Measurements from ENCODE around the gene OSBPL9. TPM values are rescaled to one million over a fixed set of nuclear protein-coding genes. Genes with fewer than 3 reads are reported as not detected.

Gene OSBPL9
- total and polyA plus RNA-seq, 4 donors, result 42.8 to 121 (median 78.8) TPM

DNA sequence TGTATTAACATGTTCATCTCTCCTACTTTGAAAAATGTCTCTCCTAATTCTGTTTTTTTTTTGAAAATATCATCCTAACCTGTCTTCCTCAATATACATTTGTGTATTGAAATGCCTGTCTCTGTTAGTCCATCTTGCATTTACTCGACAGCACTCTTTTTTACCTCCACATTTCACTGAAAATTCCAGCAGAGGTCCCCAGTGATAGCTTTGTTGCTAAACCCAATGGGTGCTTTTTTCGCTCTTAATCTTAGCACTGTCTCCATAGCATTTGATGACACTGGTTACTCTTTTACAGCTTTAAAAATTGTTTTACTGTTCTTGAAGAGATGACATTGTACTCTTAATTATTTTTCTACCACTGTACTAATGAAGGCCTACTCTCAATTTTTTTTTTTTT is 10.8 kb downstream of the OSBPL9 start:
- H3K27ac ChIP-seq (ENCODE audit: low read depth in 1 of 2, low read length in 2 of 2), result no peak overlapping the region
- DNase-seq, result no peak
- no peaks in the 10 kb centered on the region for H3K36me3 ChIP-seq (ENCODE audit: control insufficient read depth in 1 of 2, insufficient read depth in 2 of 2, low read length in 1 of 2)
- H3K4me3 ChIP-seq (ENCODE audit: low read length in 2 of 2), result no peak overlapping the region
- no peaks in the 10 kb centered on the region for H3K27me3 ChIP-seq (ENCODE audit: control insufficient read depth in 1 of 2, insufficient read depth in 2 of 2, low read length in 1 of 2)
- WGBS, 2 donors, result 67 to 79% methylated on average over 2 of the region's 2 CpGs
- H3K4me1 ChIP-seq (ENCODE audit: control insufficient read depth in 1 of 2, insufficient read depth in 2 of 2, low read length in 2 of 2), result peaks cover 3 to 5% of the 10 kb centered on the region in 2 donors
- intact Hi-C loops (cut with DNase I), result loop anchor here in 1 of 2 donors (10.0 kb wide), 3 partner anchors 57 to 137 kb away; no protein-coding TSS in a partner anchor
- no peak for ATAC-seq (ENCODE audit: low FRiP score)
- no peaks in the 10 kb centered on the region for H3K9me3 ChIP-seq (ENCODE audit: control insufficient read depth, low read length)

- no peak for ATAC-seq (ENCODE audit: low FRiP score)
- no peak overlapping the region for H3K27ac ChIP-seq (ENCODE audit: low read depth in 1 of 2, low read length in 2 of 2)
These were observed 12.1 kb downstream of the OSBPL9 start for GRCh38 chr1:51628715-51629590.

GRCh38 chr1:51629918-51630317 is 13.0 kb downstream of the OSBPL9 start:
- Histone ChIP-seq H3K36me3 (ENCODE audit: control insufficient read depth in 1 of 2, insufficient read depth in 2 of 2, low read length in 1 of 2) (no peaks in the 10 kb centered on the region), H3K4me1 (ENCODE audit: control insufficient read depth in 1 of 2, insufficient read depth in 2 of 2, low read length in 2 of 2) (peaks cover 0 to 7% of the 10 kb centered on the region in 2 donors), H3K9me3 (ENCODE audit: control insufficient read depth, low read length) (no peaks in the 10 kb centered on the region), H3K27ac (ENCODE audit: low read depth in 1 of 2, low read length in 2 of 2) (no peak overlapping the region), H3K4me3 (ENCODE audit: low read length in 2 of 2) (no peak overlapping the region), H3K27me3 (ENCODE audit: control insufficient read depth in 1 of 2, insufficient read depth in 2 of 2, low read length in 1 of 2) (no peaks in the 10 kb centered on the region)
- 93 to 94% methylated on average over 4 of the region's 4 CpGs for WGBS, 2 donors
- DNase-seq, result no peak
- no peak for ATAC-seq (ENCODE audit: low FRiP score)
- intact Hi-C loops (cut with DNase I), result loop anchor here (5.0 to 10.0 kb wide), 4 partner anchors 55 to 135 kb away; no protein-coding TSS in a partner anchor

More at GRCh38 chr1:51628715-51629590, 12.1 kb downstream of the OSBPL9 start:
- H3K27me3 ChIP-seq (ENCODE audit: control insufficient read depth in 1 of 2, insufficient read depth in 2 of 2, low read length in 1 of 2), result no peaks in the 10 kb centered on the region
- H3K4me3 ChIP-seq (ENCODE audit: low read length in 2 of 2), result no peak overlapping the region
- no peak for DNase-seq
- peaks cover 0 to 7% of the 10 kb centered on the region in 2 donors for H3K4me1 ChIP-seq (ENCODE audit: control insufficient read depth in 1 of 2, insufficient read depth in 2 of 2, low read length in 2 of 2)
- 70 to 74% methylated on average over 8 of the region's 8 CpGs for WGBS, 2 donors
- intact Hi-C loops (cut with DNase I), result loop anchor here in 1 of 2 donors (10.0 kb wide), 3 partner anchors 56 to 136 kb away; no protein-coding TSS in a partner anchor
- no peaks in the 10 kb centered on the region for H3K9me3 ChIP-seq (ENCODE audit: control insufficient read depth, low read length)
- H3K36me3 ChIP-seq (ENCODE audit: control insufficient read depth in 1 of 2, insufficient read depth in 2 of 2, low read length in 1 of 2), result no peaks in the 10 kb centered on the region

- Histone ChIP-seq H3K4me3 (ENCODE audit: low read length in 2 of 2) (no peak overlapping the region), H3K4me1 (ENCODE audit: control insufficient read depth in 1 of 2, insufficient read depth in 2 of 2, low read length in 2 of 2) (peaks cover 0 to 10% of the 10 kb centered on the region in 2 donors), H3K9me3 (ENCODE audit: control insufficient read depth, low read length) (no peaks in the 10 kb centered on the region), H3K36me3 (ENCODE audit: control insufficient read depth in 1 of 2, insufficient read depth in 2 of 2, low read length in 1 of 2) (no peaks in the 10 kb centered on the region), H3K27ac (ENCODE audit: low read depth in 1 of 2, low read length in 2 of 2) (no peak overlapping the region), H3K27me3 (ENCODE audit: control insufficient read depth in 1 of 2, insufficient read depth in 2 of 2, low read length in 1 of 2) (no peaks in the 10 kb centered on the region)
- intact Hi-C loops (cut with DNase I), result loop anchor here in 1 of 2 donors (5.0 kb wide), 1 partner anchor 132 kb away; no protein-coding TSS in a partner anchor
- ATAC-seq (ENCODE audit: low FRiP score) (no peak), DNase-seq (no peak)
- WGBS, 2 donors, result 90 to 91% methylated on average over 3 of the region's 3 CpGs
These were observed 13.5 kb downstream of the OSBPL9 start for GRCh38 chr1:51630393-51630792.

GRCh38 chr1:51630922-51631321 is 14.0 kb downstream of the OSBPL9 start:
- Histone ChIP-seq H3K4me3 (ENCODE audit: low read length in 2 of 2) (no peak overlapping the region), H3K36me3 (ENCODE audit: control insufficient read depth in 1 of 2, insufficient read depth in 2 of 2, low read length in 1 of 2) (no peaks in the 10 kb centered on the region), H3K9me3 (ENCODE audit: control insufficient read depth, low read length) (no peaks in the 10 kb centered on the region), H3K27me3 (ENCODE audit: control insufficient read depth in 1 of 2, insufficient read depth in 2 of 2, low read length in 1 of 2) (no peaks in the 10 kb centered on the region), H3K4me1 (ENCODE audit: control insufficient read depth in 1 of 2, insufficient read depth in 2 of 2, low read length in 2 of 2) (peaks cover 0 to 10% of the 10 kb centered on the region in 2 donors), H3K27ac (ENCODE audit: low read depth in 1 of 2, low read length in 2 of 2) (no peak overlapping the region)
- 90 to 91% methylated on average over 3 of the region's 3 CpGs for whole genome bisulfite sequencing, 2 donors
- ATAC-seq (ENCODE audit: low FRiP score) (no peak), DNase-seq (no peak)
- intact Hi-C loops (cut with DNase I), result loop anchor here in 1 of 2 donors (5.0 kb wide), 1 partner anchor 131 kb away; no protein-coding TSS in a partner anchor

DNA sequence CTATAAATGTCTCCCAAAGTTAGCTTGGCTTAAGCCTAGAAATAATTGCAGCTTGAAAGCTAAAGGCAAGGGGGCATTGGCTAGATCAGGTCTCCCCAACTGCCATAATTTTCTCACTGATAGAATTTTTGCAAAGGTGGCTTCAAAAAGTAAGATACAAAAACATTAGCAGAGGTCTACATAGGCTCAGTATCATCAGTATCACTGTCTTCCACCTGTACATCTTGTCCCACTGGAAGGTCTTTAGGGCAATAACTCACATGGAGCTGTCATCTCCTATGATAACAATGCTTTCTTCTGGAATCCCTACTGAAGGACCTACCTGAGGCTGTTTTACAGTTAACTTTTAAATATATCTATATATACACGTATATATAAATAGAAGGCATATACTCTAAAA is 14.9 kb downstream of the OSBPL9 start:
- 72 to 79% methylated on average over 1 of the region's 1 CpG for WGBS, 2 donors
- DNase-seq, result no peak
- Histone ChIP-seq H3K9me3 (ENCODE audit: control insufficient read depth, low read length) (no peaks in the 10 kb centered on the region), H3K4me3 (ENCODE audit: low read length in 2 of 2) (no peak overlapping the region), H3K36me3 (ENCODE audit: control insufficient read depth in 1 of 2, insufficient read depth in 2 of 2, low read length in 1 of 2) (no peaks in the 10 kb centered on the region), H3K27me3 (ENCODE audit: control insufficient read depth in 1 of 2, insufficient read depth in 2 of 2, low read length in 1 of 2) (no peaks in the 10 kb centered on the region), H3K27ac (ENCODE audit: low read depth in 1 of 2, low read length in 2 of 2) (no peak overlapping the region), H3K4me1 (ENCODE audit: control insufficient read depth in 1 of 2, insufficient read depth in 2 of 2, low read length in 2 of 2) (peaks cover 0 to 10% of the 10 kb centered on the region in 2 donors)
- no peak for ATAC-seq (ENCODE audit: low FRiP score)
- intact Hi-C loops (cut with DNase I), result loop anchor here in 1 of 2 donors (5.0 kb wide), 1 partner anchor 131 kb away; no protein-coding TSS in a partner anchor

DNA sequence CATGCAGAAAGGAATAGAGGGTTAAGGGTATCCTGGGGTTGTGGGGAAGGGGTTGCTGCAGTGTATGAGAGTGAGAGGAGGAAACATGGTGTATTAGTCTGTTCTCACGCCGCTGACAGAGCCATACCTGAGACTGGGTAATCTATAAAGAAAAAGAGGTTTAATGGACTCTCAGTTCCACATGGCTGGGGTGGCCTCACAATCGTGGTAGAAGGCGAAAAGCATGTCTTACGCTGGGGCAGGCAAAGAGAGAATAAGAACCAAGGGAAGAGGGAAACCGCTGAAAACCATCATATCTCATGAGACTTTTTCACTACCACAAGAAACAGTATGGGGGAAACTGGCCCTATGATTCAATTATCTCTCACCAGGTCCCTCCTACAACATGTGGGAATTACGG is 17.7 kb downstream of the OSBPL9 start:
- WGBS, 2 donors, result 90 to 93% methylated on average over 7 of the region's 7 CpGs
- H3K27ac ChIP-seq (ENCODE audit: low read depth in 1 of 2, low read length in 2 of 2), result no peak overlapping the region
- H3K9me3 ChIP-seq (ENCODE audit: control insufficient read depth, low read length), result no peaks in the 10 kb centered on the region
- no peak for ATAC-seq (ENCODE audit: low FRiP score)
- intact Hi-C loops (cut with DNase I), result loop anchor here in 1 of 2 donors (5.0 kb wide), 1 partner anchor 128 kb away; no protein-coding TSS in a partner anchor
- H3K4me1 ChIP-seq (ENCODE audit: control insufficient read depth in 1 of 2, insufficient read depth in 2 of 2, low read length in 2 of 2), result peaks cover 2 to 20% of the 10 kb centered on the region in 2 donors
- no peak overlapping the region for H3K4me3 ChIP-seq (ENCODE audit: low read length in 2 of 2)
- no peak for DNase-seq
- H3K27me3 ChIP-seq (ENCODE audit: control insufficient read depth in 1 of 2, insufficient read depth in 2 of 2, low read length in 1 of 2), result no peaks in the 10 kb centered on the region
- H3K36me3 ChIP-seq (ENCODE audit: control insufficient read depth in 1 of 2, insufficient read depth in 2 of 2, low read length in 1 of 2), result no peaks in the 10 kb centered on the region

GRCh38 chr1:51635615-51636014 is 18.7 kb downstream of the OSBPL9 start:
- ATAC-seq (ENCODE audit: low FRiP score), result no peak
- Histone ChIP-seq H3K36me3 (ENCODE audit: control insufficient read depth in 1 of 2, insufficient read depth in 2 of 2, low read length in 1 of 2) (no peaks in the 10 kb centered on the region), H3K4me1 (ENCODE audit: control insufficient read depth in 1 of 2, insufficient read depth in 2 of 2, low read length in 2 of 2) (peaks cover 2 to 20% of the 10 kb centered on the region in 2 donors), H3K4me3 (ENCODE audit: low read length in 2 of 2) (no peak overlapping the region), H3K27me3 (ENCODE audit: control insufficient read depth in 1 of 2, insufficient read depth in 2 of 2, low read length in 1 of 2) (no peaks in the 10 kb centered on the region), H3K27ac (ENCODE audit: low read depth in 1 of 2, low read length in 2 of 2) (no peak overlapping the region), H3K9me3 (ENCODE audit: control insufficient read depth, low read length) (no peaks in the 10 kb centered on the region)
- 82 to 86% methylated on average over 3 of the region's 3 CpGs for WGBS, 2 donors
- no peak for DNase-seq
- intact Hi-C loops (cut with DNase I), result no loop called here
